ENCODE measurements around the gene SYT11.

Gene SYT11

DNA sequence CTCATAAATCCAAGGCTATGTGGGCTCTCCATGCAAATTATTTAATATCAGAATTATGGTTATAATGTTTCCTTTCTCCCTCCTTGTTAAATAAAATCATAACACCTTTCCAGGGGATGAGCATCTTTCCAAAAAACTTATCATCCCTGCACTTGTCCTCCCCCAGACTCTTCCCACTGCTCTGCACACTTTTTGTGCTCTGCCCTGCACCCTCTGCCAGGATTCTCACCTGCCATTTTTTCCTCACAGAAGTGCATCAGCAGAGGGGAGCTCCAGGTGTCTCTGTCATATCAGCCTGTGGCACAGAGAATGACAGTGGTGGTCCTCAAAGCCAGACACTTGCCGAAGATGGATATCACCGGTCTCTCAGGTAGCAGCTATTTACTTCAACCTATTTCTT lies 20.9 kb downstream of the SYT11 start:
- Histone ChIP-seq H2BK15ac (ENCODE audit: low read length) (no peak overlapping the region), H3K4ac (ENCODE audit: low read length) (no peak overlapping the region), H3K18ac (ENCODE audit: low read length) (no peak overlapping the region), H3K9ac (ENCODE audit: low read depth, low read length, poor library complexity) (no peak overlapping the region), H3K27me3 (ENCODE audit: control insufficient read depth in 3 of 3, insufficient read depth in 3 of 3, low read depth in 1 of 3, low read length in 3 of 3) (no peaks in the 10 kb centered on the region), H3K4me2 (ENCODE audit: insufficient read depth, low read length, poor library complexity, severe bottlenecking) (no peak overlapping the region), H3K23ac (ENCODE audit: low read depth, low read length, poor library complexity) (no peak overlapping the region), H2BK5ac (ENCODE audit: low read length) (no peak overlapping the region), H4K8ac (ENCODE audit: low read depth, low read length) (no peak overlapping the region), H3K79me1 (ENCODE audit: low read depth, low read length) (no peaks in the 10 kb centered on the region), H3K36me3 (replicated peaks in 1 of 2; ENCODE audit: control insufficient read depth in 2 of 2, insufficient read depth in 2 of 2, low read length in 2 of 2) (peaks cover 13 to 75% of the 10 kb centered on the region in 2 donors), H3K4me3 (ENCODE audit: low read length in 2 of 2) (no peak overlapping the region), H2AK5ac (ENCODE audit: low read depth, low read length) (no peak overlapping the region), H2BK120ac (ENCODE audit: low read depth, low read length) (no peak overlapping the region), H2AFZ (ENCODE audit: low read length) (no peak overlapping the region), H3K14ac (ENCODE audit: low read length) (no peak overlapping the region), H3K9me3 (replicated peaks in 1 of 2; ENCODE audit: control insufficient read depth in 2 of 2, insufficient read depth in 1 of 2, low read depth in 1 of 2, low read length in 2 of 2) (no peaks in the 10 kb centered on the region), H3K4me1 (ENCODE audit: control insufficient read depth in 2 of 2, insufficient read depth in 1 of 2, low read depth in 1 of 2, low read length in 2 of 2) (peaks cover 2 to 5% of the 10 kb centered on the region in 2 donors), H3K27ac (replicated peaks; ENCODE audit: low read length) (no peak overlapping the region), H2BK12ac (ENCODE audit: low read length) (no peak overlapping the region), H4K91ac (ENCODE audit: low read depth, low read length, poor library complexity) (no peak overlapping the region)
- no peak for DNase-seq (ENCODE audit: low spot score)
- no CpG with 5 or more reads among the region's 2 CpGs for WGBS, 2 donors (ENCODE audit: extremely low coverage in 2 of 2, insufficient read length in 2 of 2, insufficient replicate concordance in 1 of 2)

DNA sequence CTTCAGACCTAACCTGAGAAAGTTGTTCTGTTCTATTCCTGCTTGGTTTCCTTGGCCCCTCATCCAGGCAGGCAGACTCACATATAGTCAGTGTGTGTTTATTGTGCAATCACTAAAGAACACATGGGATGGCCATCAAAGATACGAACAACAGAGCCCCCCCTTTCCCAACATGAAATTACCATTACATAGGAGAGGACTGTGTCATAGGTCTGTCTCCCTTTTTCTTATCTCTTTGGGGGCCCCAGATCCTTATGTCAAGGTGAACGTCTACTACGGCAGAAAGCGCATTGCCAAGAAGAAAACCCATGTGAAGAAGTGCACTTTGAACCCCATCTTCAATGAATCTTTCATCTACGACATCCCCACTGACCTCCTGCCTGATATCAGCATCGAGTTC lies 21.6 kb downstream of the SYT11 start:
- no peaks in the 10 kb centered on the region for H3K9me3 ChIP-seq (replicated peaks in 1 of 2; ENCODE audit: control insufficient read depth in 2 of 2, insufficient read depth in 1 of 2, low read depth in 1 of 2, low read length in 2 of 2)
- DNase-seq (ENCODE audit: low spot score): no peak
- H3K18ac ChIP-seq (ENCODE audit: low read length): no peak overlapping the region
- H2AFZ ChIP-seq (ENCODE audit: low read length): no peak overlapping the region
- no peak overlapping the region for H3K4ac ChIP-seq (ENCODE audit: low read length)
- H4K8ac ChIP-seq (ENCODE audit: low read depth, low read length): no peak overlapping the region
- no peak overlapping the region for H3K23ac ChIP-seq (ENCODE audit: low read depth, low read length, poor library complexity)
- peaks cover 2 to 5% of the 10 kb centered on the region in 2 donors for H3K4me1 ChIP-seq (ENCODE audit: control insufficient read depth in 2 of 2, insufficient read depth in 1 of 2, low read depth in 1 of 2, low read length in 2 of 2)
- no peak overlapping the region for H3K14ac ChIP-seq (ENCODE audit: low read length)
- no peak overlapping the region for H3K4me3 ChIP-seq (ENCODE audit: low read length in 2 of 2)
- no peak overlapping the region for H3K4me2 ChIP-seq (ENCODE audit: insufficient read depth, low read length, poor library complexity, severe bottlenecking)
- no peak overlapping the region for H2BK15ac ChIP-seq (ENCODE audit: low read length)
- no peak overlapping the region for H2AK5ac ChIP-seq (ENCODE audit: low read depth, low read length)
- no peak overlapping the region for H4K91ac ChIP-seq (ENCODE audit: low read depth, low read length, poor library complexity)
- no peaks in the 10 kb centered on the region for H3K79me1 ChIP-seq (ENCODE audit: low read depth, low read length)
- H2BK120ac ChIP-seq (ENCODE audit: low read depth, low read length): no peak overlapping the region
- no peak overlapping the region for H2BK12ac ChIP-seq (ENCODE audit: low read length)
- H3K27ac ChIP-seq (replicated peaks; ENCODE audit: low read length): no peak overlapping the region
- WGBS, 2 donors (ENCODE audit: extremely low coverage in 2 of 2, insufficient read length in 2 of 2, insufficient replicate concordance in 1 of 2): no CpG with 5 or more reads among the region's 6 CpGs
- peaks cover 13 to 77% of the 10 kb centered on the region in 2 donors for H3K36me3 ChIP-seq (replicated peaks in 1 of 2; ENCODE audit: control insufficient read depth in 2 of 2, insufficient read depth in 2 of 2, low read length in 2 of 2)
- no peak overlapping the region for H3K9ac ChIP-seq (ENCODE audit: low read depth, low read length, poor library complexity)
- no peak overlapping the region for H2BK5ac ChIP-seq (ENCODE audit: low read length)
- no peaks in the 10 kb centered on the region for H3K27me3 ChIP-seq (ENCODE audit: control insufficient read depth in 3 of 3, insufficient read depth in 3 of 3, low read depth in 1 of 3, low read length in 3 of 3)

DNA sequence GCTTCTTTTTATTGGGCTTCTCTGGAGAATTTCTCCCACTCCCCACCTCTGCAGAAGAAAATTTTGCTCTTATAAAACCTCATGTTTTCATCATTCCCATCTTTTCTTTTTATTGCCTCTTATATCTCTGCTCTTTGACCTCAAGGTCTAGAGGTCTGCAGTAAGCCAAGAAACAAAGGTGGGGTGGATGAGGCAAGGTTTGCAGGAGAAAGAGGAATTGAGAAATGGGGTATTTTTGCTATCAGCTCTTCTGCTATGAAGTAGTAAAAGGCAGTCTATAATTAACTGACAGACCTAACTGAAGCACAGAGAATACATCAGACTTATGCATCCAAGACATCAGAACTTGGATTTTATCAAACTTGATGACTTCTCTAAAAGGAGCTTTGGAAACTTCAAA lies 22.9 kb downstream of the SYT11 start:
- no peak overlapping the region for H3K23ac ChIP-seq (ENCODE audit: low read depth, low read length, poor library complexity)
- H3K4me3 ChIP-seq (ENCODE audit: low read length in 2 of 2): no peak overlapping the region
- no peak overlapping the region for H2BK12ac ChIP-seq (ENCODE audit: low read length)
- H3K27ac ChIP-seq (replicated peaks; ENCODE audit: low read length): no peak overlapping the region
- DNase-seq (ENCODE audit: low spot score): no peak
- no peak overlapping the region for H3K4me2 ChIP-seq (ENCODE audit: insufficient read depth, low read length, poor library complexity, severe bottlenecking)
- H4K8ac ChIP-seq (ENCODE audit: low read depth, low read length): no peak overlapping the region
- H3K4ac ChIP-seq (ENCODE audit: low read length): no peak overlapping the region
- no peak overlapping the region for H3K14ac ChIP-seq (ENCODE audit: low read length)
- H3K18ac ChIP-seq (ENCODE audit: low read length): no peak overlapping the region
- no peak overlapping the region for H2BK120ac ChIP-seq (ENCODE audit: low read depth, low read length)
- H3K79me1 ChIP-seq (ENCODE audit: low read depth, low read length): no peaks in the 10 kb centered on the region
- peaks cover 2 to 5% of the 10 kb centered on the region in 2 donors for H3K4me1 ChIP-seq (ENCODE audit: control insufficient read depth in 2 of 2, insufficient read depth in 1 of 2, low read depth in 1 of 2, low read length in 2 of 2)
- peaks cover 13 to 77% of the 10 kb centered on the region in 2 donors for H3K36me3 ChIP-seq (replicated peaks in 1 of 2; ENCODE audit: control insufficient read depth in 2 of 2, insufficient read depth in 2 of 2, low read length in 2 of 2)
- no peak overlapping the region for H3K9ac ChIP-seq (ENCODE audit: low read depth, low read length, poor library complexity)
- H2AK5ac ChIP-seq (ENCODE audit: low read depth, low read length): no peak overlapping the region
- H2BK5ac ChIP-seq (ENCODE audit: low read length): no peak overlapping the region
- H2BK15ac ChIP-seq (ENCODE audit: low read length): no peak overlapping the region
- no peak overlapping the region for H2AFZ ChIP-seq (ENCODE audit: low read length)
- H3K27me3 ChIP-seq (ENCODE audit: control insufficient read depth in 3 of 3, insufficient read depth in 3 of 3, low read depth in 1 of 3, low read length in 3 of 3): no peaks in the 10 kb centered on the region
- no peak overlapping the region for H4K91ac ChIP-seq (ENCODE audit: low read depth, low read length, poor library complexity)
- no peaks in the 10 kb centered on the region for H3K9me3 ChIP-seq (replicated peaks in 1 of 2; ENCODE audit: control insufficient read depth in 2 of 2, insufficient read depth in 1 of 2, low read depth in 1 of 2, low read length in 2 of 2)

DNA sequence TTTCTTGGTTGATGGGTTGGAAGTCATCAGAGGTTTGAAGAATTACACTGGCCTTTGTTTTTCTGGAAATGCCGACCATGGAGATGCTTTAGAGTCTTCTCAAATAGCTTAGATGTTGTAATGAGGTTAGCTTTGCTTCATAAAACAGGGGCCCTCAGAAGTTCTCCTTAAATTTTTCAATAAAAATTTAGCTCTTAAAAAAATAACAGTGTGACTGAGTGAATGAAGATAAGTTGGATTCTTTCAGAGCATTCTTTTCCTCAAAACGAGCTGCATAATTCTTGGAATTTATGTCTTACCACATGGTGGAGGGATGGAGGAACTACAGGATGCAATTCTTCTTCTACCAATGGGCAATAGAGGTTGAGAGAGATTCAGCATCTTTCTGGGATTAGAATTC lies 23.4 kb downstream of the SYT11 start:
- DNase-seq (ENCODE audit: low spot score): no peak
- no CpG with 5 or more reads among the region's 2 CpGs for WGBS, 2 donors (ENCODE audit: extremely low coverage in 2 of 2, insufficient read length in 2 of 2, insufficient replicate concordance in 1 of 2)

More for the DNA sequence above, 23.4 kb downstream of the SYT11 start:
- Histone ChIP-seq H3K4me2 (ENCODE audit: insufficient read depth, low read length, poor library complexity, severe bottlenecking) (no peak overlapping the region), H2AFZ (ENCODE audit: low read length) (no peak overlapping the region), H3K9me3 (replicated peaks in 1 of 2; ENCODE audit: control insufficient read depth in 2 of 2, insufficient read depth in 1 of 2, low read depth in 1 of 2, low read length in 2 of 2) (no peaks in the 10 kb centered on the region), H3K27me3 (ENCODE audit: control insufficient read depth in 3 of 3, insufficient read depth in 3 of 3, low read depth in 1 of 3, low read length in 3 of 3) (no peaks in the 10 kb centered on the region), H3K9ac (ENCODE audit: low read depth, low read length, poor library complexity) (no peak overlapping the region), H2BK120ac (ENCODE audit: low read depth, low read length) (no peak overlapping the region), H3K18ac (ENCODE audit: low read length) (no peak overlapping the region), H2BK5ac (ENCODE audit: low read length) (no peak overlapping the region), H2AK5ac (ENCODE audit: low read depth, low read length) (no peak overlapping the region), H3K79me1 (ENCODE audit: low read depth, low read length) (no peaks in the 10 kb centered on the region), H3K27ac (replicated peaks; ENCODE audit: low read length) (no peak overlapping the region), H2BK12ac (ENCODE audit: low read length) (no peak overlapping the region), H3K4me1 (ENCODE audit: control insufficient read depth in 2 of 2, insufficient read depth in 1 of 2, low read depth in 1 of 2, low read length in 2 of 2) (peaks cover 2 to 5% of the 10 kb centered on the region in 2 donors), H4K8ac (ENCODE audit: low read depth, low read length) (no peak overlapping the region), H3K4ac (ENCODE audit: low read length) (no peak overlapping the region), H4K91ac (ENCODE audit: low read depth, low read length, poor library complexity) (no peak overlapping the region), H3K14ac (ENCODE audit: low read length) (no peak overlapping the region), H2BK15ac (ENCODE audit: low read length) (no peak overlapping the region), H3K23ac (ENCODE audit: low read depth, low read length, poor library complexity) (no peak overlapping the region), H3K36me3 (replicated peaks in 1 of 2; ENCODE audit: control insufficient read depth in 2 of 2, insufficient read depth in 2 of 2, low read length in 2 of 2) (peaks cover 13 to 76% of the 10 kb centered on the region in 2 donors), H3K4me3 (ENCODE audit: low read length in 2 of 2) (no peak overlapping the region)
